ENCODE measurements around the gene PAK4. TPM values are rescaled to one million over a fixed set of nuclear protein-coding genes. Genes with fewer than 3 reads are reported as not detected.

The PAK4 gene
- polyA plus RNA-seq, 1 donor (not counting 4 experiments of a cell fraction or from before 2014, with no cell fraction given): 11.2 TPM

GRCh38 chr19:39150235-39150634 lies 24.6 kb downstream of the PAK4 start:
- TF ChIP-seq EZH2 (IDR thresholded peaks at IDR 0.05; ENCODE audit: low read length) (no peak), CTCF (optimal IDR thresholded peaks at IDR 0.05 in 1 of 3, IDR thresholded peaks at IDR 0.05 in 1 of 3, conservative IDR thresholded peaks at IDR 0.05 in 1 of 3; ENCODE audit: extremely low read depth in 1 of 3, insufficient read depth in 2 of 3, low read length in 3 of 3) (no peak)
- Histone ChIP-seq H3K9ac (ENCODE audit: control insufficient read depth, extremely low read depth, insufficient read depth, low read length) (no peak overlapping the region), H3K79me2 (ENCODE audit: control insufficient read depth, insufficient read depth, low read length) (peaks cover 59% of the 10 kb centered on the region), H4K20me1 (ENCODE audit: control insufficient read depth, extremely low read depth, insufficient read depth, low read length) (no peaks in the 10 kb centered on the region), H3K4me3 (ENCODE audit: control insufficient read depth in 2 of 3, extremely low read depth in 1 of 3, insufficient read depth in 2 of 3, low read depth in 1 of 3, low read length in 3 of 3) (no peak overlapping the region), H3K27ac (ENCODE audit: control insufficient read depth, insufficient read depth, low read length) (no peak overlapping the region), H3K9me3 (ENCODE audit: control insufficient read depth, low read depth, low read length) (no peaks in the 10 kb centered on the region), H3K4me1 (ENCODE audit: control insufficient read depth, extremely low read depth, insufficient read depth, low read length) (peaks cover 16% of the 10 kb centered on the region), H2AFZ (ENCODE audit: control insufficient read depth, low read length) (no peak overlapping the region), H3K36me3 (ENCODE audit: control insufficient read depth in 2 of 2, extremely low read depth in 1 of 2, insufficient read depth in 2 of 2, low read length in 2 of 2) (no peaks in the 10 kb centered on the region), H3K9me1 (ENCODE audit: control insufficient read depth, extremely low read depth, insufficient read depth, low read length) (peaks cover 4% of the 10 kb centered on the region), H3K27me3 (ENCODE audit: control insufficient read depth, extremely low read depth, insufficient read depth, low read length) (no peaks in the 10 kb centered on the region), H3K4me2 (ENCODE audit: control insufficient read depth, extremely low read depth, insufficient read depth, low read depth, low read length) (no peak overlapping the region)
- dilution Hi-C loops (cut with MboI; ENCODE audit: extremely low pct_ligation_motif_present, low sequenced_read_pairs): no loop called here
- FAIRE-seq (no peak), DNase-seq (ENCODE audit: low read depth, low spot score) (no peak)

GRCh38 chr19:39150807-39151600 lies 25.4 kb downstream of the PAK4 start:
- TF ChIP-seq EZH2 (IDR thresholded peaks at IDR 0.05; ENCODE audit: low read length) (no peak), CTCF (optimal IDR thresholded peaks at IDR 0.05 in 1 of 3, IDR thresholded peaks at IDR 0.05 in 1 of 3, conservative IDR thresholded peaks at IDR 0.05 in 1 of 3; ENCODE audit: extremely low read depth in 1 of 3, insufficient read depth in 2 of 3, low read length in 3 of 3) (no peak)
- Histone ChIP-seq H3K4me2 (ENCODE audit: control insufficient read depth, extremely low read depth, insufficient read depth, low read depth, low read length) (no peak overlapping the region), H3K36me3 (ENCODE audit: control insufficient read depth in 2 of 2, extremely low read depth in 1 of 2, insufficient read depth in 2 of 2, low read length in 2 of 2) (no peaks in the 10 kb centered on the region), H3K9ac (ENCODE audit: control insufficient read depth, extremely low read depth, insufficient read depth, low read length) (no peak overlapping the region), H3K9me3 (ENCODE audit: control insufficient read depth, low read depth, low read length) (no peaks in the 10 kb centered on the region), H3K4me1 (ENCODE audit: control insufficient read depth, extremely low read depth, insufficient read depth, low read length) (peaks cover 23% of the 10 kb centered on the region), H3K9me1 (ENCODE audit: control insufficient read depth, extremely low read depth, insufficient read depth, low read length) (peaks cover 4% of the 10 kb centered on the region), H4K20me1 (ENCODE audit: control insufficient read depth, extremely low read depth, insufficient read depth, low read length) (no peaks in the 10 kb centered on the region), H3K27ac (ENCODE audit: control insufficient read depth, insufficient read depth, low read length) (no peak overlapping the region), H3K79me2 (ENCODE audit: control insufficient read depth, insufficient read depth, low read length) (peaks cover 60% of the 10 kb centered on the region), H3K4me3 (ENCODE audit: control insufficient read depth in 2 of 3, extremely low read depth in 1 of 3, insufficient read depth in 2 of 3, low read depth in 1 of 3, low read length in 3 of 3) (no peak overlapping the region), H2AFZ (ENCODE audit: control insufficient read depth, low read length) (no peak overlapping the region), H3K27me3 (ENCODE audit: control insufficient read depth, extremely low read depth, insufficient read depth, low read length) (no peaks in the 10 kb centered on the region)
- FAIRE-seq (no peak), DNase-seq (ENCODE audit: low read depth, low spot score) (no peak)
- dilution Hi-C loops (cut with MboI; ENCODE audit: extremely low pct_ligation_motif_present, low sequenced_read_pairs): no loop called here
